HG03064 (cell line): Measurements from ENCODE around the gene RIPOR3.
A peak's percentile ranks its signal among the peaks of the same experiment; 100 is the strongest.

Source experiments
- ATAC-seq: cut with Tn5 transposase; IDR thresholded peaks from one replicate; pipeline ENCODE4 v1.9.1; 2021; ENCODE audit warnings: low read depth; ENCODE audit not compliant: unreplicated experiment

The RIPOR3 gene, protein sequence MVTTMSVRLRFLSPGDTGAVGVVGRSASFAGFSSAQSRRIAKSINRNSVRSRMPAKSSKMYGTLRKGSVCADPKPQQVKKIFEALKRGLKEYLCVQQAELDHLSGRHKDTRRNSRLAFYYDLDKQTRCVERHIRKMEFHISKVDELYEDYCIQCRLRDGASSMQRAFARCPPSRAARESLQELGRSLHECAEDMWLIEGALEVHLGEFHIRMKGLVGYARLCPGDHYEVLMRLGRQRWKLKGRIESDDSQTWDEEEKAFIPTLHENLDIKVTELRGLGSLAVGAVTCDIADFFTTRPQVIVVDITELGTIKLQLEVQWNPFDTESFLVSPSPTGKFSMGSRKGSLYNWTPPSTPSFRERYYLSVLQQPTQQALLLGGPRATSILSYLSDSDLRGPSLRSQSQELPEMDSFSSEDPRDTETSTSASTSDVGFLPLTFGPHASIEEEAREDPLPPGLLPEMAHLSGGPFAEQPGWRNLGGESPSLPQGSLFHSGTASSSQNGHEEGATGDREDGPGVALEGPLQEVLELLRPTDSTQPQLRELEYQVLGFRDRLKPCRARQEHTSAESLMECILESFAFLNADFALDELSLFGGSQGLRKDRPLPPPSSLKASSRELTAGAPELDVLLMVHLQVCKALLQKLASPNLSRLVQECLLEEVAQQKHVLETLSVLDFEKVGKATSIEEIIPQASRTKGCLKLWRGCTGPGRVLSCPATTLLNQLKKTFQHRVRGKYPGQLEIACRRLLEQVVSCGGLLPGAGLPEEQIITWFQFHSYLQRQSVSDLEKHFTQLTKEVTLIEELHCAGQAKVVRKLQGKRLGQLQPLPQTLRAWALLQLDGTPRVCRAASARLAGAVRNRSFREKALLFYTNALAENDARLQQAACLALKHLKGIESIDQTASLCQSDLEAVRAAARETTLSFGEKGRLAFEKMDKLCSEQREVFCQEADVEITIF

DNA sequence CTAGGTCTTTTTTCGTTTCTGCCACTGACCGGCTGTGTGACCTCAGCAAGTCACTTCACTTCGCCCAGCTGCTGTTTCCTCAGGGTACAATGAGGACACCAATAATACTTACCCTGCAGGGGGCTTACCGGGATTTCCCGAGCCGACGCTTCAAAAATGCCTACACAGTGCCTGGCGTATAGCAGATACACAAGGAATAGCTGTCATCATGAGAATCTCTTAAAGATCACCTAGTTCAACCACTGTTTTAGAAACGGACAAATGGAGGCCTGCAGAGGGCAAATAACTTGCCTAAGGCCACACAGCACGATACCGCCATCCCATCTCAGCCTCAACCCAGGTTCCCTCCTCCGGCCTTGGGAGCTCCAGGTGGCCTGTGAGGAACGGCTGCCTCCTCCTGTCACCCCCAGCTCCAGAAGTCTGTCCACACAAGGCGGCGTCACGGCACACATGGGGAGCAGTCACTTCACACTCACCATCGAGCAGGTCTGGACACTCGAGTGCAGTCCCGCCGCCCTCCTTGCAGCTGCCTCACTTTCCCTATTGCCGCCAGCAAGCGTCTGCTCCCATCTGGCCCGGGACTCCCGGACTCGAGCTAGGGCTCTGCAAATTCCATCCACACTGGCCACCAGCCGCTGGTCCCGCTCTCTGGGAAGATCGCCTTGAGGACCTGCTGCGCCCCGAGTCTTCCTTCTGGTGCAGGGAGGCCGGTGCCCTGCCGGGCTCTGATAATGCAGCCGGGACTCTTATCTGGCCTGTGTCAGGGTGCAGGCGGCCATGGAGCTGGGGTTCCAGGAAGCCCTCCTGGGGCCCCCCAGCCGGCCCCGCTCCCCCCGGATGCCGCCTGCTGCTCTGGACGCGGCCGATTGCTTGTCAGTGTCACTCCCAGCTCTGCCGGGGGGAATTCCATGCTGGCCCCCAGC is at the start of gene RIPOR3:
RIPOR3 (minus strand) TSS at position 893 of the 923 bp plus-strand sequence; CDS start at position 479, 414 bp downstream.
- no peak for ATAC-seq

- ATAC-seq, result no peak
Measured at GRCh38 chr20:50737352-50737751, 46.0 kb upstream of the RIPOR3 start.

DNA sequence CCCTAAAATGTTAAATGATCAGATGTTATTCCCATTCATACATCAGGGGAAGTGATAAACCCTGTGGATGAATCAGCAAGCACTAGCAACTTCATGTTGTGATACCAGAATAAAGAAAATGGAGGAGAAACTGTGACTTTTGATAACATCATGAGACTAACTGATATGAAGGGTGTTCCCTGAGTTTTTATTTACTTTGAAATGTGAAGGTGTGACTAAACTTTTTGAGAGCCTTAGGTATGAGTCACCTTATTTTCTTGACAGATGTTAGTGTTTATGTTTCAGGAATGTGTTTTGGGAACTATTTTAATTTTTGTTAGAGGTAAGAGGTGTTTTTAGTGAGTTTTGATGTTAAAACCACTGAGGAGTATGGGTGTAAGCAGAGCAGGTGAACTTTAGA is 44.5 kb upstream of the RIPOR3 start:
- ATAC-seq, result no peak

DNA sequence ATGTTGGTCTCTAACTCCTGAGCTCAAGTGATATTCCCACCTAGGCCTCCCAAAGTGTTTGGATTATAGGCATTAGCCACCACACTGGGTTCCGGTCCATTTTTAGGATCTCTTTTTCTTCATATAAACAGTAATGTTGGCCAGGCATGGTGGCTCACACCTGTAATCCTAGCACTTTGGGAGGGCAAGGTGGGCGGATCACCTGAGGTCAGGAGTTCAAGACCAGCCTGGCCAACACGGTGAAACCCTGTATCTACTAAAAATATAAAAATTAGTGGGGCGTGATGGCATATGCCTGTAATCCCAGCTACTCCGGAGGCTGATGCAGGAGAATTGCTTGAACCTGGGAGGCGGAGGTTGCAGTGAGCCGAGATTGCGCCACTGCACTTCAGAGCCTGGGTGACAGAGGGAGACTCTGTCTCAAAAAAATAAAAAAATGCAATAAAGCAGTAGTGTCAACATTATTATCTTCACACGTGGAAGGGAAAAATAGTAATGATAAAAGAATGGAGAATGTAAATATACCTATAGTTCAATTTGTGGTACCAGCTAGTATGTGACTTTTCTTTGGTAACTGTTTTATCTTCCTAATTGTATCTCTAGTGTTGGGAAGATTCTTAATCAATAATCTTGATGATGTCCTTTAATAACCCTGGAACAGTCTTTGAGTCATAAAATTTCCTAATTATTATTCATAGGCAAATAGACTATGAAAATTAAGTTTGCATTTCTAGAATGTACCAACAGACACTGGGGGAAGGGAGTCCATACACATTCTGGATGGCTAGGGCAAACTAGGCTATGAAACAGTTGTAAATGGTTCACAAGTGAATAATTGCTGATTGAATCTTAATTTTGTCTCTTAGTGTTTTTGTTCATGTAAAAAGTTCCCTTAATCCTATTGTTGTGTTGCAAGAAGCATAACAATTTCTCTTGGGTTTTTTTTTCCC is 43.7 kb upstream of the RIPOR3 start:
- ATAC-seq, result no peak

GRCh38 chr20:50733644-50734349 is 42.5 kb upstream of the RIPOR3 start:
- no peak for ATAC-seq

GRCh38 chr20:50731930-50732690 is 40.8 kb upstream of the RIPOR3 start:
- ATAC-seq, result no peak

- ATAC-seq, result peak; percentile 83
Measured at GRCh38 chr20:50731055-50731929, 40.0 kb upstream of the RIPOR3 start, which contains the start of gene PARD6B. PARD6B (plus strand) TSS chr20:50731580; CDS start chr20:50731787, 207 bp downstream.

DNA sequence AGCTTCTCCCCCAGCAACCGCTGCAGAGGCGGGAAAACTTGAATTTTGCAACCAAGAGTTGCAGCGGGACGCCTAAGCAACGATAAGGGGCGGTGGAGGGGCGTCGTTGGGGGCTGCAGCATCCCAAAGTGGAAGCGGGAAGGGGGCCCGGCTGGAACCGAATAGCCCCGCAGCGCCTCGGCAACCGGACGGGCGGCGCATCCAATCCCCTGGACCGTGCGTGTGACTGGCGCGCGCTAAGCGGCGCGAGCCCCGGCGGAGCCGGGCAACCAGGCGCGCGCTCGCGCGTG is 39.4 kb upstream of the RIPOR3 start:
- no peak for ATAC-seq

DNA sequence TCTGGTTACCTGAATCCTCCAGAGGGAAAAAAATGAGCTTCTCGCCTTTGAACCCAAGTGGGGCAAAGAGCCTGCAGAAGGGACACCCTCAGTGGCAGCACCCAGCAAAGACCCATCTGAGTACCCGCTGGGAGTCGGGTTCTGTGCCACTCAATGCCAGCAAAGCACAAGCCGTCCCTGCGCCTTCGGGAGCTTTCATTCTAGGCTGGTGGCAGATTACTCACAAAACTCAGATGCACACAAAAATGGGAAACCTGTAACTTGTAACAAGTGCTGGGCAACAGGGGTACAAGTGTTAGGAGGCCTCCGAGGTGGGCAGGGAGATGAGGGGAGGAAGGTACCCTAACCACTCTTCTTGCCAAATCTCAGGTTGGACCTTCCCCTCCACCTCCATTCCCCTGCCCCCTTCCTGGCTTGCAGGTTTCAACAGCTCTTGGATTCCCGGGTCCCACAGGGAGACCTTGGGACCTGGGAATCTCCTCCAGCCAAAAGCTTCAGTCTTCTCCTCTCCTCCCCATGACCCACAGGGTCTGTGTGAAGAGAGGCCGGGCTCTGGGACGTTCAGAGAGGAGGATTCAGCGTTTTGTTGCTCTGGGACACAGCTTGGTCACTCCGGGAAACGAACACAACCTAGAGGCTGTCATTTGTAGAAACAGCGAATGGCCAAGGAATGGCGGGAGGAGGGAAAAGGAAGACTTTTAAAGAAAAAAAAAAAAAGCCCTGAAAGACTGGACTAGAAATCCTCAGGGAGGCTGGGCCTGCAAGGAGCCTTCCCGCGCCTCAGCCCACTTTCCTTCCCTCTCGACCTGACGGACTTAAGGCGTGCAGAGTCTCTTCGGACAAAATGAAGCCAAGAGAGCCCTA is 38.8 kb upstream of the RIPOR3 start:
- no peak for ATAC-seq

DNA sequence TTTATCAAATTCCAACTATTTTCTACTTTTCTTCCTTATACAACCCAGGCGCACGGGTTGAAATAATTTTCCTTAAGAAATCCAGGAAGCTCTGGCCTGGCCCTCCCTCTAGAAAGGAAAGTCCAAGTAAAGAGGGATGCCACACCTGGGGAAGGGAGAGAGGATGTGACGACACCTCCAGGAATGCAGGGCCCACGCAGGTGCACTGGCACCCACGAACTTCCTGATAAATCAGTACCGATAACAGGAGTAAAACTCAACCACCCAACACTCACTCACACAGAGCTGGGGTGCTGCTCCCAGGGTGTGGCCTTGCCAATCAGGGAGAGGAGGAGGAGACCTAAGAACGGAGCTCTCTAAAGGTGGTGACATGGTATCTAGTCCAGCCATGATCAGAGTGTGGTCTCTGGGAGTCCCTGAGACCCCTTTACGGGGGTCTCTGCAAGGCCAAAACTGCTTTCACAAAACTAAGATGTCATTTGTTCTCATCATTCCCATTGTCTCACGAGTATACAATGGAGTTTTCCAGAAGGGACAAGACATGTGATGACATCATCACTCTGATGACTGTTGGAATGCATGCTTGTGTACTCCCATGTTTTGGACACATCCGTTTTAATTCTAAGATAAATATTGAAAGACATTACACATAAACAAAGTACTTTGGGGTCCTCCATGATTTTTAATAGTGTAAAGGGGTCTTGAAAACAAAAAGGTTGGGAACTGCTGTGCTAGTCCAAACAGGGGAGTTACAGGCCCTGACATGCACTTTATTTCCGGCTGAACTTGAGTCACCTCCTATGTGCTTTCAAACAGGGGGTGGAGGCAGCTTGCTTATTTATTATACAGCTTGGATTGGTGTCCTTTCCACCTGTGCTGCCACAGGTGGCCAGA is 37.9 kb upstream of the RIPOR3 start:
- ATAC-seq, result no peak

- ATAC-seq, result no peak
Measured at GRCh38 chr20:50728486-50728980, 37.2 kb upstream of the RIPOR3 start.

DNA sequence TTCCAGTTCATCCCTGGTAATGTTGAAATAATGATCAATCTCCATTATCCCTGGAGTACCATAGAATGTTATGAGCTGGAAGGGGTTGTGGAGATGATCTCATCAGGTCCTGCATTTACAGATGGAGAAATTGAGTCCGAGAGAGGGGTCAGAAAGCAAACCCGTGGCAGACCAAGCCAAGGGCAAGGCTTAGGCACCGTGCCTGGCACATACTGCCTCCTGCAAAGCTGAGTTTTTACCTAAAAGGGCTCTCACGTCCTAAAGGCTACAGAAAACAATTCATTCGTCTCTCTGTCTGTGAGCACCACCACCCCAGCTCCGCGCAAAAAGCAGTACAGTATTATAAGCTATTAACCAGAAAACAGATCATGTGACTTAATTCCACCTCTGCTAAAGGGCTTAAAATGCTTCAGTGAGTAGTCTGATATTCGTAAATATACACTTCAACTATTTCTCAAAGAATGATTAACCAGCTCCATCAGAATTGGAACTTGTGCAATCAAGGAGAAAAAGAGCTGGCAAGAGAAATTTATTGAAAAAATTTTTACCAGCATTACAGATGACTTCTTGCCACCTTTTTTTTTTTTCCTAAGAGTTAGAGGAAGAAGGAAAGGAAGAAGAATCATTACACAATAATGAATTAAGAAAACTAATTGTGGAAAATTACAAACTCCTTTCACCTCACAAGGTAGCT is 36.6 kb upstream of the RIPOR3 start:
- ATAC-seq, result no peak

DNA sequence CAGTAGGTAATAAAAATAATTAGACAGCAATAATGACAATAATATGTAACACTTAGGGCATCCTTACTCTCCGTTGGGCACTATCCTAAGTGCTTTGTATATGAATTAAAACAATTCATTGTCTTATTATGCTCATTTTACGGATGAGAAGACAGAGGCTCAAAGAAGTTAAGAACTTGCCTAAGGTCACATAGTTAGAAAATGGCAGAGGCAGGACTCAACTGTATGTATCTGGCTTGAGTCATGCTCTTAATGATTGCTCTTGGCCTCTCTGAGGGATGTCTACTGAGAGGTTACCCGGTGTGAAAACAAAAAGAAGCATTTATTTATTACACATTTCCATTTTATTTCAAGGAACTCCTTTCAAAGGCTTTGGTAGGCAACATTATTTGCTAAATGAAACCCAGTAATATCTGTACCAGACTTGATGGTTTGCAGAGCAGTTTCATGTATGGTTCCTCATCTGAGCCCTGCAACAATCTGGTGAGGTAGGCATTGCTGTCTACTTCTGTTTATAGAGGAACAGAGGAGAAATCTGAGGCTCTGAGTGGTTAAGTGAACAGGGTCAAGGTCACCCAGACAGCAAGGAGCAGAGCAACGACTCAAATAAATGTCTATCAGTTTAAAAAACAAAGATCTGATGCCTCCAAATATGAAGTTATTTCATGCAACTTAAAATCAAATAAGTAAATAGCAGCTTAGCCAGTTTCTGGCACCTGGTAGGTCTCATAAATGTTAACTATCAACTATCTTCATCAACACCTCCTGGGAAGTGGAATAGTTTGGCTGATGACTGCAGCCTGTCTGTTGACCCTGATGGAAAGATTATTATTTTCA is 35.8 kb upstream of the RIPOR3 start:
- no peak for ATAC-seq

- no peak for ATAC-seq
Measured at GRCh38 chr20:50725724-50726005, 34.3 kb upstream of the RIPOR3 start.
